OCI-LY7 (cell line): ENCODE results near the gene SCN3A. TPM values are rescaled to one million over a fixed set of nuclear protein-coding genes. Genes with fewer than 3 reads are reported as not detected.

Experiments
- BruUV-seq: library from RNA; stranded (reverse); fragments of 400-500 nt; replicated peaks from 2 replicates; lab custom pipeline; 2021; lab: Mats Ljungman, UMichigan
- CTCF ChIA-PET: fragments of 300-600 bp; sonication (Branson Sonifier 250); formaldehyde crosslinking; loops from one replicate; lab custom pipeline; 2022; ENCODE audit warnings: antibody characterized with exemption; ENCODE audit not compliant: unreplicated experiment; lab: Charles Lee
- POLR2A ChIA-PET: fragments of 300-600 bp; sonication (Branson Sonifier 250); formaldehyde crosslinking; loops from one replicate; lab custom pipeline; 2022; ENCODE audit warnings: antibody characterized with exemption; lab: Charles Lee
- DNase-seq: peaks from one replicate; pipeline ENCODE4 v3.0.0-alpha.2; 2015; ENCODE audit warnings: low spot score
- H2AFZ ChIP-seq: fragments of 200-600 bp; sonication (generic), shearing (Covaris generic); 2 replicates; pipeline ENCODE4 v1.6.1; 2014; ENCODE audit warnings: mild to moderate bottlenecking, antibody characterized with exemption, low read length, moderate library complexity
- H3K27ac ChIP-seq: fragments of 200-600 bp; sonication (generic); 2 replicates; pipeline ENCODE4 v1.5.1; 2014; ENCODE audit warnings: mixed run types, low read depth, mild to moderate bottlenecking, moderate library complexity, low read length, inconsistent platforms; ENCODE audit not compliant: poor library complexity, severe bottlenecking
- H3K36me3 ChIP-seq: fragments of 200-600 bp; sonication (generic); 2 replicates; pipeline ENCODE4 v1.6.1; 2014; ENCODE audit warnings: mild to moderate bottlenecking, antibody characterized with exemption, low read length, moderate library complexity, mixed read lengths; ENCODE audit not compliant: insufficient read depth
- H3K4me1 ChIP-seq: fragments of 200-600 bp; sonication (generic); 2 replicates; pipeline ENCODE4 v1.5.1; 2014; ENCODE audit warnings: mild to moderate bottlenecking, low read length; ENCODE audit not compliant: insufficient read depth, poor library complexity, severe bottlenecking
- H3K4me2 ChIP-seq: fragments of 200-600 bp; sonication (generic); 2 replicates; pipeline ENCODE4 v1.6.1; 2014; ENCODE audit warnings: mild to moderate bottlenecking, low read length
- H3K4me3 ChIP-seq: fragments of 200-600 bp; sonication (generic); 2 replicates; pipeline ENCODE4 v1.5.1; 2014; ENCODE audit warnings: mild to moderate bottlenecking, low read depth, low read length; ENCODE audit not compliant: poor library complexity, severe bottlenecking
- H3K79me2 ChIP-seq: fragments of 200-600 bp; sonication (generic); 2 replicates; pipeline ENCODE4 v1.6.1; 2016; ENCODE audit warnings: low read depth, mild to moderate bottlenecking, low read length, moderate library complexity, mixed read lengths; ENCODE audit not compliant: insufficient read depth
- H3K9me2 ChIP-seq: fragments of 200-600 bp; sonication (generic); 2 replicates; pipeline ENCODE4 v1.6.1; 2016; ENCODE audit warnings: mild to moderate bottlenecking, low read length, mixed read lengths; ENCODE audit not compliant: insufficient read depth
- H3K9me3 ChIP-seq: fragments of 200-600 bp; sonication (generic); 2 replicates; pipeline ENCODE4 v1.6.1; 2014; ENCODE audit warnings: mild to moderate bottlenecking, mixed run types, low read length, mixed read lengths
- H4K20me1 ChIP-seq: fragments of 200-600 bp; sonication (generic); 2 replicates; pipeline ENCODE4 v1.6.1; 2014; ENCODE audit warnings: mild to moderate bottlenecking, antibody characterized with exemption, low read length, moderate library complexity, mixed read lengths; ENCODE audit not compliant: insufficient read depth
- EZH2phosphoT487 ChIP-seq: fragments of 200-600 bp; sonication (generic); IDR thresholded peaks from 2 replicates; pipeline ENCODE4 v1.6.1; 2018; ENCODE audit warnings: low read depth, borderline replicate concordance, mild to moderate bottlenecking, mixed run types, antibody characterized with exemption, low read length, moderate library complexity, mixed read lengths
- intact Hi-C: fragments of 100-400 bp; cut with micrococcal nuclease; formaldehyde crosslinking; loops from one replicate; pipeline ENCODE4 v1.10.0; 2022; ENCODE audit not compliant: unreplicated experiment
- total RNA-seq, 2 experiments: library from RNA; depleted of rRNA in 1 of 2; stranded (reverse); fragments of >200 nt in 1 of 2; shearing (Covaris generic) in 1 of 2; gene quantifications; 2 replicates each; pipeline ENCODE4 v1.2.3, GENCODE V29; 2014 to 2022
- TF ChIP-seq, protein P1 (sequence below): fragments of 200-600 bp; sonication (generic); conservative IDR thresholded peaks from 2 replicates; pipeline ENCODE4 v1.5.1; 2014; ENCODE audit warnings: mild to moderate bottlenecking, antibody characterized with exemption, low read length, moderate library complexity, mixed read lengths

SCN3A gene
- total RNA-seq, 2 experiments from 2014 or later, result 7.1 to 8.0 TPM

DNA sequence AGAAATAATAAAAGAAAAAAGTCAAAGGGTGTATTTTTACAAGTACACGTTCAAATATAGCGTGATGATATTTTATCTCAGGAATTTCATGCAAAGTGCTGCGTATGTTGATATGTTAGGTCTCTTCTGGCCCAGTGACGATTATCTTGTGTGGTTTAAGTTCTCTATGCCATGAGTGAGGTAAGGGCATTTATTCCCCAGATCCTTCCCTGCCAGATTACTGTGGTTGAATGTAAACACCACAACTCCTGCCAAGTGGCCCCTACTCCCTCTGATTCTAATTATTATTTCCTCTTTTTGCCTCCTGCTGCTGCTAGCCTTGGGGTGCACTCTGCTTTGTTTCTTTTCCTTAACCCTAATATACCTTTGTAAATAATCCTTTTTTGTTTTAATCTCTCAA is 47.5 kb upstream of the SCN3A start:
- H3K4me3 ChIP-seq, result no peak overlapping the region
- no peak overlapping the region for H3K4me2 ChIP-seq
- H3K4me1 ChIP-seq, result no peaks in the 10 kb centered on the region
- no peaks in the 10 kb centered on the region for H3K36me3 ChIP-seq
- H3K79me2 ChIP-seq, result no peaks in the 10 kb centered on the region
- no peaks in the 10 kb centered on the region for H4K20me1 ChIP-seq
- no peak for DNase-seq
- no peak overlapping the region for H3K27ac ChIP-seq
- ChIA-PET CTCF (no interaction called here), POLR2A (interaction anchor here (0.9 kb wide), 1 partner anchor 9 kb away, joined by 3 read pairs; no protein-coding TSS in a partner anchor)
- intact Hi-C loops, result no loop called here
- no TSS peak for BruUV-seq
- no peaks in the 10 kb centered on the region for H3K9me2 ChIP-seq
- H2AFZ ChIP-seq, result no peak overlapping the region
- TF ChIP-seq, protein P1, sequence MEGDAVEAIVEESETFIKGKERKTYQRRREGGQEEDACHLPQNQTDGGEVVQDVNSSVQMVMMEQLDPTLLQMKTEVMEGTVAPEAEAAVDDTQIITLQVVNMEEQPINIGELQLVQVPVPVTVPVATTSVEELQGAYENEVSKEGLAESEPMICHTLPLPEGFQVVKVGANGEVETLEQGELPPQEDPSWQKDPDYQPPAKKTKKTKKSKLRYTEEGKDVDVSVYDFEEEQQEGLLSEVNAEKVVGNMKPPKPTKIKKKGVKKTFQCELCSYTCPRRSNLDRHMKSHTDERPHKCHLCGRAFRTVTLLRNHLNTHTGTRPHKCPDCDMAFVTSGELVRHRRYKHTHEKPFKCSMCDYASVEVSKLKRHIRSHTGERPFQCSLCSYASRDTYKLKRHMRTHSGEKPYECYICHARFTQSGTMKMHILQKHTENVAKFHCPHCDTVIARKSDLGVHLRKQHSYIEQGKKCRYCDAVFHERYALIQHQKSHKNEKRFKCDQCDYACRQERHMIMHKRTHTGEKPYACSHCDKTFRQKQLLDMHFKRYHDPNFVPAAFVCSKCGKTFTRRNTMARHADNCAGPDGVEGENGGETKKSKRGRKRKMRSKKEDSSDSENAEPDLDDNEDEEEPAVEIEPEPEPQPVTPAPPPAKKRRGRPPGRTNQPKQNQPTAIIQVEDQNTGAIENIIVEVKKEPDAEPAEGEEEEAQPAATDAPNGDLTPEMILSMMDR, result no peak
- TF ChIP-seq EZH2phosphoT487, result no peak
- no peaks in the 10 kb centered on the region for H3K9me3 ChIP-seq

- POLR2A ChIA-PET, result interaction anchor here (0.5 kb wide), 1 partner anchor 120 kb away, joined by 3 read pairs; no protein-coding TSS in a partner anchor
- Histone ChIP-seq H3K4me3 (no peak overlapping the region), H3K9me2 (no peaks in the 10 kb centered on the region), H3K4me1 (no peaks in the 10 kb centered on the region), H3K4me2 (no peak overlapping the region), H3K9me3 (no peaks in the 10 kb centered on the region), H4K20me1 (no peaks in the 10 kb centered on the region), H3K79me2 (no peaks in the 10 kb centered on the region), H3K27ac (no peak overlapping the region), H2AFZ (no peak overlapping the region), H3K36me3 (no peaks in the 10 kb centered on the region)
- intact Hi-C loops, result no loop called here
- BruUV-seq, result no TSS peak
- TF ChIP-seq, protein P1, result no peak
- no peak for TF ChIP-seq EZH2phosphoT487
- DNase-seq, result no peak
- CTCF ChIA-PET, result no interaction called here
Measured at GRCh38 chr2:165248238-165248637, 44.4 kb upstream of the SCN3A start.

DNA sequence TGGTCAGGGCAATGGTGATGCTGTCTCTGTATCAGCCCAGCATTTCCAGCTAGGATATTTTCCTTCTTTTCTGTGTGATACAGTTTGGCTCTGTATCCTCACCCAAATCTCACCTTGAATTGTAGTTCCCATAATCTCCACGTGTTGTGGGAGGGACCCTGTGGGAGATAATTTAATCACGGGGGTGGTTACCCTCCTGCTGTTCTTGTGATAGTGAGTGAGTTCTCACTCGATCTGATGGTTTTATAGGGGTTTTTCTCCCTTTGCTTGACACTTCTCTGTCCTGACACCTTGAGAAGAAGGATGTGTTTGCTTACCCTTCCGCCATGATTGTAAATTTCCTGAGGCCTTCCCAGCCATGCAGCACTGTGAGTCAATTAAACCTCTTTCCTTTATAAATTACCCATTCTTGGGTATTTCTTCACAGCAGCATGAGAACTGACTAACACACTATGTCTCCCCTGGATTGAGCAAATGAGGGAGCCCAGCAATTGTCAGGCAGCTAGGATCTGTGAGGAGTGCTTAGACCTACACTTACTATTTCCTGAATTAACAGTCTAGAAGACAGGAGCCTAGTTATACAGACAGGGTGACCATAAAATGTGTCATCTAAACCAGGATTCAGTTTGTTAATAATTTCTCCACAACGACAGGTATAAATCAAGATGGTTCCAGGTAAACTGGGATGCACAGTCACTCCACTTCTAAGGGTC is 41.4 kb upstream of the SCN3A start:
- H3K36me3 ChIP-seq, result no peaks in the 10 kb centered on the region
- no peaks in the 10 kb centered on the region for H3K9me2 ChIP-seq
- H3K79me2 ChIP-seq, result no peaks in the 10 kb centered on the region
- intact Hi-C loops, result no loop called here
- H3K4me3 ChIP-seq, result no peak overlapping the region
- no peak for DNase-seq
- H3K4me2 ChIP-seq, result no peak overlapping the region
- H3K4me1 ChIP-seq, result no peaks in the 10 kb centered on the region
- BruUV-seq, result no TSS peak
- TF ChIP-seq, protein P1, result no peak
- no peak overlapping the region for H2AFZ ChIP-seq
- ChIA-PET CTCF (no interaction called here), POLR2A (no interaction called here)
- H4K20me1 ChIP-seq, result no peaks in the 10 kb centered on the region
- H3K27ac ChIP-seq, result no peak overlapping the region
- no peaks in the 10 kb centered on the region for H3K9me3 ChIP-seq
